Femur (tissue), 1 donor: Measurements from ENCODE around the gene DCHS2.

Experiments
- DNase-seq: peaks from one replicate; pipeline ENCODE4 v3.0.0-alpha.2; 2017

DCHS2 gene

GRCh38 chr4:154184238-154184637 lies 307.4 kb downstream of the DCHS2 start:
- DNase-seq: no peak

- DNase-seq: no peak
These were observed 308.3 kb downstream of the DCHS2 start for GRCh38 chr4:154183264-154183663.
